ENCODE measurements around the gene DNMT3B. TPM values are rescaled to one million over a fixed set of nuclear protein-coding genes. Genes with fewer than 3 reads are reported as not detected.

The DNMT3B gene
- total RNA-seq (2022; extraction: Qiagen RNA extraction): 3.1 to 4.3 TPM (median 4.2 TPM) in 5 replicates

DNA sequence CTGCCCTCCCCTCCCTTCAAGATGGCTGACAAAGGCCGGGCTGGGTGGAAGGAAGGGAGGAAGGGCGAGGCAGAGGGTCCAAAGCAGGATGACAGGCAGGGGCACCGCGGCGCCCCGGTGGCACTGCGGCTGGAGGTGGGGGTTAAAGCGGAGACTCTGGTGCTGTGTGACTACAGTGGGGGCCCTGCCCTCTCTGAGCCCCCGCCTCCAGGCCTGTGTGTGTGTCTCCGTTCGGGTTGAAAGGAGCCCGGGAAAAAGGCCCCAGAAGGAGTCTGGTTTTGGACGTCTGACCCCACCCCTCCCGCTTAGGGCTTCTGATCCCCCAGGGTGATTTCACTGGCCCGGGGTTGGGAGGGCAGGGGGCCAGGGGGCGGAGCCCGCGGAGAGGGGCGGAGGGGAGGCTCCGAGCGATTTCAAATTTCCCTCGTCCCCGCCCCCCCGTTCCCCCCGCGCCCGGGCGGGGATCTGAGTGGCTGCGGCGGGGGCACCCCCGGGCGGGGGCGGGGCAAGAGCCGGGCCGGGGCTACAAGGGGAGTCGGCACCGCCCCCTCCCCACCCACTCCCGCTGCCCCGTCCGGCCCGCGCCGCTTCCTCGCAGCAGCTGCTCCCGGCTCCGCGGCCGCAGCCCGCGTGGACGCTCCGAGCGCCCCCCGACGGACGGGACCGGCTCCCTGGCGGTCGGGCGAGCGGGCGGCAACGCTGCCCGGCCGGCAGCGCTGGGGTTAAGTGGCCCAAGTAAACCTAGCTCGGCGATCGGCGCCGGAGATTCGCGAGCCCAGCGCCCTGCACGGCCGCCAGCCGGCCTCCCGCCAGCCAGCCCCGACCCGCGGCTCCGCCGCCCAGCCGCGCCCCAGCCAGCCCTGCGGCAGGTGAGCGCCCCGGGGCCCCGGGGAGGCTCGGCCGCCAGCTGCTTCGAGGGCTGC, at the start of gene DNMT3B:
Gene DNMT3B, plus strand, starts transcription at position 555 of the 923 bp plus-strand sequence. CDS start 17,939 bp downstream, outside the sequence.

DNA sequence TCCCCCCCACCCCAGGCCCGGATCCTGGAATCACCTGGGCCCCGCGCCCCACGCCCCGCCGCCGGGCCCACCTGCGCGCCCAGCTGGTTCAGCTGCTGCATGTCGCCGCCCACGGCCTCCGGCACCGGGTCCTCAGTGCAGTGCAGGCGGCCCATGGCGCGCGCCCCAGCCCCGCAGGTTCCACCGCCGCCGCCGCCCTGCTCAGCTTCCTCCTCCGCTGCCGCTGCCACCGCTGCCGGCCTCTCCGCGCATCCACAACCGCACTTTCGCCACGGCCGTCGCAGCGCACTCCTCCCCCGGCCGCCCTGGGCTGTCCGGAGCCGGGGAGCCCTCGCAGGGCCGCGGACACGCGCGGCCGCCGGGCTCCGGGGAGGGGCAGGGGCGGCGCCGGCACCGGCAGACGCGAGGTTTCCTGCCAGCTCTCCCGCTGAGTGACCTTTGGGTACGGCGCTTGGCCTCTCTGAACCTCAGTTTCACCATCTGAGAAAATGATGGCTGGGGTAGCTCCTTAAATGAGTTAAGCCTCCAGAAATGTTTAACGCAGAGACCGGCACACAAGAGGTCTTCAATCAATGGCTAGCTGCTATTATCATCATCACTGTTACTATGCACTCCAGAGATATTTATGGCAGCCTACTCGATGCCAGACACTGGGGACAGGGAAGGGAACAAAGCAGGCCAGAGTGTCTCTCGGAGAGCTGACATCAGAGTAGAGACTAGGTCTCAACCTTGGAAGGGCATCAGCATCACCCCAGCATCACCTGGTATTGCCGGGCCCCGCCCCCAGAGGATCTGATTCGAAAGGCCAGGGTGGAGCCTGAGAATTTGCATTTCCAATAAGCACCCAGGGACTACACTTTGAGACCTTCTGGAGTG, 18.7 kb upstream of the DNMT3B start, which contains the start of gene COMMD7:
Gene COMMD7, minus strand, starts transcription at position 231 of the 876 bp plus-strand sequence. Its CDS starts 76 bp downstream, at position 155.

Other genes starting within 250 kb of the DNMT3B start
- gene NOL4L, start 177.1 kb upstream of the DNMT3B start, total RNA-seq (2022; extraction: Qiagen RNA extraction): 9.4 to 13.9 TPM (median 11.8 TPM) in 5 replicates
- not detected in 5 replicates for gene C20orf203, start 88.4 kb upstream of the DNMT3B start, total RNA-seq (2022; extraction: Qiagen RNA extraction)
- 51.6 to 61.0 TPM (median 59.2 TPM) in 5 replicates for gene COMMD7, start 18.9 kb upstream of the DNMT3B start, total RNA-seq (2022; extraction: Qiagen RNA extraction)
- 134 to 169 TPM (median 140 TPM) in 5 replicates for gene MAPRE1, start 57.6 kb downstream of the DNMT3B start, total RNA-seq (2022; extraction: Qiagen RNA extraction)
- not detected in 5 replicates for gene EFCAB8, start 96.5 kb downstream of the DNMT3B start, total RNA-seq (2022; extraction: Qiagen RNA extraction)
- not detected in 5 replicates for gene SUN5, start 242.0 kb downstream of the DNMT3B start, total RNA-seq (2022; extraction: Qiagen RNA extraction)
- gene BPIFB2, start 245.3 kb downstream of the DNMT3B start, total RNA-seq (2022; extraction: Qiagen RNA extraction): not detected in 5 replicates

All from A549 treated with Hydrocortisone at 1 μM for 4 hours (cell line).